GM10847 (cell line): ENCODE results near the gene CLBA1.

Experiments used
- POLR2A ChIP-seq: IDR thresholded peaks from 2 replicates; pipeline ENCODE4 v1.6.1; 2011; ENCODE audit not compliant: insufficient read length; ENCODE audit errors: extremely low read depth

CLBA1 gene

DNA sequence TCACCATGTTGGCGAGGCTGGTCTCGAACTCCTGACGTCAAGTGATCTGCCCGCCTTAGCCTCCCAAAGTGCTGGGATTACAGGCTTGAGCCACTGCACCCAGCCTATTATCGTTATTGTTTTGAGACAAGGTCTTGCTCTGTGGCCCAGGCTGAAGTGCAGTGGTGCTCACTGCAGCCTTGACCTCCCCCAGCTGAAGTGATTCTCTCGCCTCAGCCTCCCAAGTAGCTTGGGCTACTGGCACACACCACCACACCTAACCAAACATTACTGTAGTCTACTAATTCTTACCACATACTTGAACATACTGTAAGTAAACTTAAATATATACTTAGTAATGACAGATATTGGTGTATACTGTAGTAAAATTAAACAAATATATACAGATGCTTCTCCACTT lies 39.8 kb downstream of the CLBA1 start:
- TF ChIP-seq POLR2A, result no peak

- no peak for TF ChIP-seq POLR2A
These were observed 40.6 kb downstream of the CLBA1 start for GRCh38 chr14:105026033-105026785.

GRCh38 chr14:105026802-105027563 lies 41.4 kb downstream of the CLBA1 start:
- TF ChIP-seq POLR2A, result no peak

- no peak for TF ChIP-seq POLR2A
These were observed 42.8 kb downstream of the CLBA1 start for GRCh38 chr14:105028251-105028927.

DNA sequence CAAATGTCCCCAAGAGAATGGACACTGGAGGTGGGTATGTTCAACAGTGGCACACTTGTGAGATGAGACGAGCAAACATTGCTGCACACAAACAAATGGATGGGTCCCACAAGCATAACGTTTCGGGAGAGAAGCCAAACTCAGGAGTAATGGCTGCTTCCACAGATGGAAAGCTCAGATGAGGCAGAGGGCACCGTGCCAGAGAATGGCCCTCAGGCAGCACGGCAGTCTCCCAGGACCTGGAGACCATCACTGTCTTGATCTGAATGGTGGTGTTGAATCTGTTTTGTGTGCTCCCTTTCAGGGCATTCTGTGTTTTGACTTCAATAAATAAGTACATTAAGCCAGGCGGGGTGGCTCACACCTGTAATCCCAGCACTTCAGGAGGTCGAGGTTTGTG lies 43.8 kb downstream of the CLBA1 start:
- no peak for TF ChIP-seq POLR2A

- TF ChIP-seq POLR2A, result no peak
These were observed 44.6 kb downstream of the CLBA1 start for GRCh38 chr14:105030194-105030593.

DNA sequence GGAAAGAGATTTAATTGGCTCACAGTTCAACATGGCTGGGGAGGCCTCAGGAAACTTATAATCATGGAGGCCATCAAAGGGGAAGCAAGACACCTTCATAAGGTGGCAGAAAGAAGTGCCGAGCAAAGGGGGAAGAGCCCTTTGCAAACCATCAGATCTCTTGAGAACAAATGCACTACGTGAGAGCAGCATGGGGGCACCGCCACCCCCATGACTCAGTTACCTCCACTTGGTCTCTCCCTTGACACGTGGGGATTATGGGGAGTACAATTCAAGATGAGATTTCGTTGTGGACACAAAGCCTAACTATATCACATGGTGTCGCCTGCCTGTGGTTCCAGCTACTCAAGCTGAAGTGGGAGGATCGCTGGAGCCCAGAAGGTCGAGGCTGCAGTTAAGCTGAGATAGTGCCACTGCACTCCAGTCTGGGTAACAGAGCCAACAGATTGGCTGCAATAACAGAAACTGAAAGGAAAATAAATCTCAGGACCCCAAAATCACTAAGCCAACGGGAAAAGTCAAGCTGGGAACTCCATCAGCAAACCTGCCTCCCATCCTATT lies 45.3 kb downstream of the CLBA1 start:
- no peak for TF ChIP-seq POLR2A

DNA sequence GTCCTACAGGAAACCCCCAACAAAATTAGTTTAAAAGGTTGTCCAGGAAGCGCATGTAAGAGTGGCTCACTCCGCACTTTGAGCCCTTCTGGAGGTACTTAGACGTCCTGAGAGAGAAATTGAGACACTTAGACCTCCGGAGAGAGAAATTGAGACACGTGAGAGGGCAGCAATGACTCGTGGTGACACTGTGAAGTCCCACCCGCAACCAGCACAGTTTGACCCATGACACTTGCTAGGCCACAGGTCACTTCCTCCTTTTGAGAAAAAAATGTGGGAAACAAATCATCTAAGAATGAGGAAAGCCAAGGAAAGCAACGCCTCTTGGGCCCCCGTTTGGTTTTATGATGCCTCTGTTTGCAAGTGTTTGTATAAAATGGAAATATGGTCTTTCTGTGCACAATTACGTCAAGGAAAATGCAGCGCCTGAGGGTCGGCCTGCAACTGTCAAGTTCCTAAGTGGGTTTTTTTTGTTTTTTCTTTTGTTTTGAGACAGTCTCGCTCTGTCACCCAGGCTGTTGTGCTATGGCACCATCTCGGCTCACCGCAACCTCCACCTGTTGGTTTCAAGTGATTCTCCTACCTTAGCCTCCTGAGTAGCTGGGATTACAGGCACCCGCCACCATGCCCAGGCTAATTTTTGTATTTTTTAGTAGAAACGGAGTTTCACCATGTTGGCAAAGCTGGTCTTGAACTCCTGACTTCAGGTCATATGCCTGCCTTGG lies 48.9 kb downstream of the CLBA1 start:
- TF ChIP-seq POLR2A, result no peak

GRCh38 chr14:105039458-105040205 lies 54.0 kb downstream of the CLBA1 start:
- TF ChIP-seq POLR2A, result no peak

DNA sequence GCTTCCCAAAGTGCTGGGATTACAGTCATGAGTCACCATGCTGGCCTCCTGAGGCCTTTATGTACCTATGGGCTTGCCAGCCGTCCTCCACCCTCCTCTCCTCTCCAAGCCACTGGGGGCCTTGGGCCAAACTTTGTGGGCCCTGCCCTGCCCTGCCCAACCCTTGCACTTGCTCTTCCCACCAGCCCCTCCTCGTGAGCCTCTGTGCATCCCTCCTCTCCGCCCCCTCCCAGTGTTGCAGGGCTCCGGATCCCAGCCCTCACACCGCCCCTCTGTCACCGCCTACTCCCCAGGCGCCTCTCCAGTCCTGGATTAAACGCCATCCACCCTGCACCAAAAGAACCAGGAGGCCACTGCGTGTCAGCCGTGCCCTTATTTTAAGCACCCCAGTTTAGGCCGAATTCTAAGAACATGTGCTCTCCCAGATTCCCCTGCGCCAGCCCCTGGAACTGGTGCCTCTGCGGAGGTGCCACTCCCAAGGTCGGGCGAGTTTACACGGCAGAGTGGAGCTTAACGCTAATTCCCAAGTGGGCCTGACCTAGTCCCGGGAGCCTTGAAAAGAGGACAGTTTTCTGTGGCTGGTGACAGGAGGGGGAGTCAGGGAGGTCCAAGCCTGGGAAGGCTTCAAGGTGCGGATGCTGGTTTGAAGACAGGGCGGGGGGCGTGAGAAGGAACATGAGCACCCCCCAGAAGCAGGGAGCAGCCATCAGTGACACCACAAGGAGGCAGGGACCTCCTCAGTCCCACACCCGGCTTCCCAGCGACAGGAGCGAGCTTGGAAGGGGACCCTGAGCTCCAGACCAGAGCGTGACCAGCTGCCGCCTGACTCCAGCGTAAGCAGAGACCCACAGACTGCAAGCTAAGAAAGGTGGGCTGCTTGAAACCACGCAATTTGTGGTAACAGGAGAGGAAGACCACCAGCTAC lies 56.5 kb downstream of the CLBA1 start:
- TF ChIP-seq POLR2A, result no peak

- TF ChIP-seq POLR2A, result no peak
These were observed 57.2 kb downstream of the CLBA1 start for GRCh38 chr14:105042813-105043212.

GRCh38 chr14:105043641-105044040 lies 58.1 kb downstream of the CLBA1 start:
- TF ChIP-seq POLR2A, result no peak
